Peyer's patch (tissue), 4 donors: ENCODE measurements around the gene NDUFC2. TPM values are rescaled to one million over a fixed set of nuclear protein-coding genes. Genes with fewer than 3 reads are reported as not detected.

Experiments used
- DNase-seq, 3 donors: peaks; one replicate each; pipeline ENCODE4 v3.0.0-alpha.2; 2017 to 2019
- H3K27ac ChIP-seq, 4 donors: fragments of 200-600 bp; sonication (generic); one replicate each; pipeline ENCODE4 v1.5.1; 2016 to 2019
- H3K27me3 ChIP-seq, 2 donors: fragments of 200-600 bp; sonication (generic); one replicate each; pipeline ENCODE4 v1.5.1; 2019
- H3K36me3 ChIP-seq, 3 donors: fragments of 200-600 bp; sonication (generic); one replicate each; pipeline ENCODE4 v1.5.1; 2016 to 2019
- H3K4me1 ChIP-seq, 4 donors: fragments of 200-600 bp; sonication (generic); one replicate each; pipeline ENCODE4 v1.5.1; 2016 to 2019
- H3K4me3 ChIP-seq, 4 donors: fragments of 200-600 bp; sonication (generic); 1 replicate in 3 of 4; 2 replicates in 1 of 4; pipeline ENCODE4 v1.5.1; 2016 to 2019; ENCODE audit warnings: mild to moderate bottlenecking in 1 of 4
- H3K9me3 ChIP-seq, 4 donors: fragments of 200-600 bp; sonication (generic); one replicate each; pipeline ENCODE4 v1.5.1; 2016 to 2019; ENCODE audit warnings: mild to moderate bottlenecking in 1 of 4
- POLR2A ChIP-seq, 2 donors: fragments of 450-650 bp; IDR thresholded peaks; one replicate each; pipeline ENCODE4 v1.5.1; 2017; ENCODE audit warnings: antibody characterized with exemption in 2 of 2, mild to moderate bottlenecking in 2 of 2, moderate library complexity in 2 of 2
- total RNA-seq, 4 donors: library from RNA; depleted of rRNA; stranded (reverse); fragments of >200 nt; gene quantifications; one replicate each; pipeline ENCODE4 v1.1.0, GENCODE V29; 2016
- TF ChIP-seq, protein P1 (sequence below), 6 experiments: fragments of 450-650 bp in 4 of 6; fragments of 200-600 bp in 2 of 6; sonication (generic) in 1 of 6; IDR thresholded peaks; one replicate each; pipeline ENCODE4 v1.5.1; 2017 to 2019; ENCODE audit warnings: antibody characterized with exemption in 6 of 6, mild to moderate bottlenecking in 3 of 6, moderate library complexity in 1 of 6

The NDUFC2 gene
- total RNA-seq, 4 donors from 2014 or later: 47.0 to 159 (median 117) TPM

DNA sequence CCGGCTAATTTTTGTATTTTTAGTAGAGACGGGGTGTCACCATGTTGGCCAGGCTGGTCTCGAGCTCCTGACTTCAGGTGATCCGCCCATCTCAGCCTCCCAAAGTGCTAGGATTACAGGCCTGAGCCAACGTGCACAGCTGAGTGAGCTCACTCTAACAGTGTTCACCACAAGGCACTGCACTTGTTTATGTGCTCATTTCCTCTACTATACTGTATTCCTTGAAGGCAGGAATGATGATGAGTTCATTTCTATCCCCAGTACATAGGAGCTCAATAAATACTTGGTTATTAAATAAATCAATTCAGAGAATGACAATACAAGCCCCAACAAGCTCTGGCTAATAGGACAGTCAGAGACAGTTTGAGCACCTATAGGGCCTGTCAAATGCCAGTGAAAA lies 30.7 kb upstream of the NDUFC2 start:
- H3K36me3 ChIP-seq: peaks cover 0 to 22% (median 0%) of the 10 kb centered on the region in 3 donors
- H3K27ac ChIP-seq: no peak overlapping the region
- H3K4me1 ChIP-seq: no peaks in the 10 kb centered on the region

DNA sequence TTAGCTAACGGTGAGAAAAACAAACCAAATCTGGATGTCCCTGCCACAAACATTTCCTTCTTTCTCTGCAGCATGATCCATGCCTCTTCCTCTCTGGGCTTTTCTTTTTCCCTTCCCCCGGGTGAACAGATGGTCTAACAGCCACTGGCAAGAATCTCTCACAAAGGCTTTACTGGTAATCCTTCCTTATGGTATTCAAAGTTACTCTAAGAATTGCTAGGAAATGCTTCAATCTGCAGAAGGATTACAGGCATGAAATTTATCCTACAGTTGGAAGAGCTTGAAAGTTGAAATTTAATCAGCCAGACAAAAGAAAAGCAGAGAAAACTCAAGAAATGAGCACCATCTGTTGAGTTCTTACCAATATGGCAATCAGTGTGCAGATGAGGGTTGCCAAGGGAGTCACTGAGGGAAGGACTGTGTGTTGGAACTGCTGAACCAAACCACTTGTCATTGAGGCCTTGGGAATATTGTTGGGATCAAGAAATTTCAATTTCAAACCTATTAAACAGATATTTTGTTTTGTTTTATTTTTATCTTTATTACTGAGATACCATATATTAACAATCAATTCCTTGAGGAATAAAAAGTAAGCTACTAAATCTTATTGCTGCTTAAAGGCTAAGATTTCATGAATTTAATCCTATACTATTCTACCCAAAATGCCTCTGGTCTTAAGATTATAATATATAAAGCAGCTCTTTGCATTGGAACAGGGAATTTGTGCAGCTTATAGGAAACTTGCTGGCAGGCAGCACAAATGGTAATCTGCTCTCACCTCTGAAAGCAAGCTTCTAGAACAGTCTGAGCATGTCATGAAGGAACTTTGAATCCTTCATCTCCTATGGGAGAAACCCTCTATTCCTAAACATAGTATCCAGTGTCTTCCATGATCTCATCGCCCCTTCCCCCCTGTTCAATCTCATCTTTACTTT lies 29.7 kb upstream of the NDUFC2 start:
- Histone ChIP-seq H3K27me3 (no peaks in the 10 kb centered on the region), H3K4me1 (no peaks in the 10 kb centered on the region), H3K9me3 (no peaks in the 10 kb centered on the region), H3K4me3 (no peak overlapping the region), H3K36me3 (peaks cover 0 to 22% (median 0%) of the 10 kb centered on the region in 3 donors), H3K27ac (no peak overlapping the region)
- TF ChIP-seq, protein P1, sequence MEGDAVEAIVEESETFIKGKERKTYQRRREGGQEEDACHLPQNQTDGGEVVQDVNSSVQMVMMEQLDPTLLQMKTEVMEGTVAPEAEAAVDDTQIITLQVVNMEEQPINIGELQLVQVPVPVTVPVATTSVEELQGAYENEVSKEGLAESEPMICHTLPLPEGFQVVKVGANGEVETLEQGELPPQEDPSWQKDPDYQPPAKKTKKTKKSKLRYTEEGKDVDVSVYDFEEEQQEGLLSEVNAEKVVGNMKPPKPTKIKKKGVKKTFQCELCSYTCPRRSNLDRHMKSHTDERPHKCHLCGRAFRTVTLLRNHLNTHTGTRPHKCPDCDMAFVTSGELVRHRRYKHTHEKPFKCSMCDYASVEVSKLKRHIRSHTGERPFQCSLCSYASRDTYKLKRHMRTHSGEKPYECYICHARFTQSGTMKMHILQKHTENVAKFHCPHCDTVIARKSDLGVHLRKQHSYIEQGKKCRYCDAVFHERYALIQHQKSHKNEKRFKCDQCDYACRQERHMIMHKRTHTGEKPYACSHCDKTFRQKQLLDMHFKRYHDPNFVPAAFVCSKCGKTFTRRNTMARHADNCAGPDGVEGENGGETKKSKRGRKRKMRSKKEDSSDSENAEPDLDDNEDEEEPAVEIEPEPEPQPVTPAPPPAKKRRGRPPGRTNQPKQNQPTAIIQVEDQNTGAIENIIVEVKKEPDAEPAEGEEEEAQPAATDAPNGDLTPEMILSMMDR (IDR thresholded peaks at IDR 0.05): no peak
- no peak for TF ChIP-seq POLR2A (IDR thresholded peaks at IDR 0.05)
- no peak for DNase-seq

More for the DNA sequence above, 30.7 kb upstream of the NDUFC2 start:
- H3K27me3 ChIP-seq: no peaks in the 10 kb centered on the region
- H3K9me3 ChIP-seq: no peaks in the 10 kb centered on the region
- no peak for TF ChIP-seq POLR2A (IDR thresholded peaks at IDR 0.05)
- TF ChIP-seq, protein P1 (IDR thresholded peaks at IDR 0.05): no peak
- no peak overlapping the region for H3K4me3 ChIP-seq
- no peak for DNase-seq

- H3K4me3 ChIP-seq: no peak overlapping the region
- no peak overlapping the region for H3K27ac ChIP-seq
- no peak for TF ChIP-seq POLR2A (IDR thresholded peaks at IDR 0.05)
- TF ChIP-seq, protein P1 (IDR thresholded peaks at IDR 0.05): no peak
- no peaks in the 10 kb centered on the region for H3K9me3 ChIP-seq
- no peaks in the 10 kb centered on the region for H3K27me3 ChIP-seq
- no peaks in the 10 kb centered on the region for H3K4me1 ChIP-seq
- H3K36me3 ChIP-seq: peaks cover 0 to 16% (median 0%) of the 10 kb centered on the region in 3 donors
- DNase-seq: no peak
Measured at GRCh38 chr11:78100676-78101472, 21.2 kb upstream of the NDUFC2 start.

- no peak overlapping the region for H3K27ac ChIP-seq
- H3K9me3 ChIP-seq: no peaks in the 10 kb centered on the region
- TF ChIP-seq, protein P1 (IDR thresholded peaks at IDR 0.05): no peak
- TF ChIP-seq POLR2A (IDR thresholded peaks at IDR 0.05): no peak
- H3K4me3 ChIP-seq: no peak overlapping the region
- DNase-seq: no peak
- H3K4me1 ChIP-seq: no peaks in the 10 kb centered on the region
- no peaks in the 10 kb centered on the region for H3K27me3 ChIP-seq
- H3K36me3 ChIP-seq: peaks cover 0 to 16% (median 0%) of the 10 kb centered on the region in 3 donors
Measured at GRCh38 chr11:78100261-78100660, 20.6 kb upstream of the NDUFC2 start.

DNA sequence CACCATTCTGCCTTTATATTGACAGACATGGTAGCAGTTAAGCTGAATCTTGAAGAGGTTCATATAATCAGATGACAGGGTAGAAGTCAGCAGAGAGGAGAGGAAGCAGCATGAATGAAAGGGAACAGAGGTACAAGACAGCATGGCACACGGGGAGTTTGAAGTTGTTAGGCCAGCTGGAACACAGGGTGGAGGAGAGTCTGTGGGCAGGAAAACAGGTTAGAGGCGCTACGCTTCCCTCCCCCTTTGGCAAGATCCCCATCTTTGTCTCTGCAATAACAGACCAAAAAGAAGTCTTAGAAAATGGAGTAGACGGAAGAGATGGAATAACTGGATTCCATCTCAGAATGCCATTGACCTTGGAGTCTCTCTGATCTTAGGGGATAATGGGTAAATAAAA lies 20.0 kb upstream of the NDUFC2 start:
- Histone ChIP-seq H3K4me1 (no peaks in the 10 kb centered on the region), H3K27me3 (no peaks in the 10 kb centered on the region), H3K36me3 (peaks cover 0 to 16% (median 0%) of the 10 kb centered on the region in 3 donors), H3K4me3 (no peak overlapping the region), H3K27ac (no peak overlapping the region), H3K9me3 (no peaks in the 10 kb centered on the region)
- no peak for TF ChIP-seq POLR2A (IDR thresholded peaks at IDR 0.05)
- TF ChIP-seq, protein P1 (IDR thresholded peaks at IDR 0.05): no peak
- DNase-seq: no peak
